SK-N-SH treated with all-trans-retinoic acid at 6 μM for 48 hours (cell line): Measurements from ENCODE around the gene BCAS2.

ENCODE experiments used
- BACH2 ChIP-seq: fragments of 250-450 bp; sonication (Bioruptor Pico); IDR thresholded peaks from 2 replicates; pipeline ENCODE4 v1.9.0; 2021; ENCODE audit warnings: mild to moderate bottlenecking, borderline replicate concordance
- RARB ChIP-seq: fragments of 250-450 bp; sonication (Bioruptor Pico); IDR thresholded peaks from 2 replicates; pipeline ENCODE4 v1.8.0; 2021; ENCODE audit warnings: mild to moderate bottlenecking, moderate library complexity
- TF ChIP-seq, protein P1 (sequence below): fragments of 250-450 bp; sonication (Bioruptor Pico); IDR thresholded peaks from 2 replicates; pipeline ENCODE4 v1.5.1; 2021; ENCODE audit warnings: mild to moderate bottlenecking, moderate library complexity

Gene BCAS2

GRCh38 chr1:114521396-114522263 lies 59.8 kb downstream of the BCAS2 start (continued):
- TF ChIP-seq, protein P1, sequence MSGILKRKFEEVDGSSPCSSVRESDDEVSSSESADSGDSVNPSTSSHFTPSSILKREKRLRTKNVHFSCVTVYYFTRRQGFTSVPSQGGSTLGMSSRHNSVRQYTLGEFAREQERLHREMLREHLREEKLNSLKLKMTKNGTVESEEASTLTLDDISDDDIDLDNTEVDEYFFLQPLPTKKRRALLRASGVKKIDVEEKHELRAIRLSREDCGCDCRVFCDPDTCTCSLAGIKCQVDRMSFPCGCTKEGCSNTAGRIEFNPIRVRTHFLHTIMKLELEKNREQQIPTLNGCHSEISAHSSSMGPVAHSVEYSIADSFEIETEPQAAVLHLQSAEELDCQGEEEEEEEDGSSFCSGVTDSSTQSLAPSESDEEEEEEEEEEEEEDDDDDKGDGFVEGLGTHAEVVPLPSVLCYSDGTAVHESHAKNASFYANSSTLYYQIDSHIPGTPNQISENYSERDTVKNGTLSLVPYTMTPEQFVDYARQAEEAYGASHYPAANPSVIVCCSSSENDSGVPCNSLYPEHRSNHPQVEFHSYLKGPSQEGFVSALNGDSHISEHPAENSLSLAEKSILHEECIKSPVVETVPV, result no peak
- no peak for TF ChIP-seq RARB (CRISPR knock-in tag)
- TF ChIP-seq BACH2, result no peak
